SK-N-SH treated with all-trans-retinoic acid at 6 μM for 48 hours (cell line): ENCODE data around the gene MGMT.

ENCODE experiments used
- ATAC-seq: fragments of 200-7000 bp; cut with Tn5 transposase; 3 replicates; pipeline ENCODE4 v1.9.1; 2020; ENCODE audit warnings: mild to moderate bottlenecking, moderate library complexity
- ARNTL ChIP-seq: fragments of 450-650 bp; formaldehyde crosslinking; IDR thresholded peaks from 2 replicates; pipeline ENCODE4 v1.5.0; 2020; ENCODE audit warnings: low read depth, mild to moderate bottlenecking, moderate library complexity, borderline replicate concordance
- BACH2 ChIP-seq: fragments of 250-450 bp; sonication (Bioruptor Pico); IDR thresholded peaks from 2 replicates; pipeline ENCODE4 v1.9.0; 2021; ENCODE audit warnings: mild to moderate bottlenecking, borderline replicate concordance
- CREB5 ChIP-seq: fragments of 250-450 bp; sonication (Bioruptor Pico); IDR thresholded peaks from 2 replicates; pipeline ENCODE4 v1.5.1; 2020; ENCODE audit warnings: low read depth, mild to moderate bottlenecking, moderate library complexity
- CSDC2 ChIP-seq: fragments of 250-450 bp; sonication (Bioruptor Pico); IDR thresholded peaks from 2 replicates; pipeline ENCODE4 v1.5.0; 2020; ENCODE audit warnings: mild to moderate bottlenecking, moderate library complexity
- CSRNP3 ChIP-seq: fragments of 250-450 bp; sonication (Bioruptor Pico); IDR thresholded peaks from 2 replicates; pipeline ENCODE4 v1.5.1; 2021; ENCODE audit warnings: mild to moderate bottlenecking, moderate library complexity
- ESRRG ChIP-seq: fragments of 250-450 bp; sonication (Bioruptor Pico); IDR thresholded peaks from 2 replicates; pipeline ENCODE4 v1.6.1; 2021; ENCODE audit warnings: mild to moderate bottlenecking
- GLIS3 ChIP-seq: fragments of 250-450 bp; sonication (Bioruptor Pico); IDR thresholded peaks from 2 replicates; pipeline ENCODE4 v1.5.0; 2020; ENCODE audit warnings: mild to moderate bottlenecking, moderate library complexity
- OSR1 ChIP-seq: fragments of 250-450 bp; sonication (Bioruptor Pico); IDR thresholded peaks from 2 replicates; pipeline ENCODE4 v1.8.0; 2022; ENCODE audit warnings: moderate library complexity, mild to moderate bottlenecking, inconsistent platforms
- PATZ1 ChIP-seq: fragments of 250-450 bp; sonication (Bioruptor Pico); IDR thresholded peaks from 2 replicates; pipeline ENCODE4 v1.8.0; 2020; ENCODE audit warnings: mild to moderate bottlenecking, moderate library complexity, borderline replicate concordance
- PPARA ChIP-seq: fragments of 250-450 bp; sonication (Bioruptor Pico); IDR thresholded peaks from 2 replicates; pipeline ENCODE4 v1.5.0; 2020; ENCODE audit warnings: mild to moderate bottlenecking, borderline replicate concordance
- RARB ChIP-seq: fragments of 250-450 bp; sonication (Bioruptor Pico); IDR thresholded peaks from 2 replicates; pipeline ENCODE4 v1.8.0; 2021; ENCODE audit warnings: mild to moderate bottlenecking, moderate library complexity
- SNAI2 ChIP-seq: fragments of 250-450 bp; sonication (Bioruptor Pico); IDR thresholded peaks from 2 replicates; pipeline ENCODE4 v1.5.0; 2020; ENCODE audit warnings: mild to moderate bottlenecking, moderate library complexity
- TOX ChIP-seq: fragments of 250-450 bp; sonication (Bioruptor Pico); IDR thresholded peaks from 2 replicates; pipeline ENCODE4 v1.8.0; 2021; ENCODE audit warnings: mild to moderate bottlenecking, moderate library complexity, borderline replicate concordance
- TSHZ2 ChIP-seq: fragments of 250-450 bp; sonication (Bioruptor Pico); IDR thresholded peaks from 2 replicates; pipeline ENCODE4 v1.5.0; 2020; ENCODE audit warnings: mild to moderate bottlenecking, moderate library complexity
- ZC3H10 ChIP-seq: fragments of 250-450 bp; sonication (Bioruptor Pico); IDR thresholded peaks from 2 replicates; pipeline ENCODE4 v1.5.1; 2021; ENCODE audit warnings: mild to moderate bottlenecking, moderate library complexity
- ZFP3 ChIP-seq: fragments of 250-450 bp; sonication (Bioruptor Pico); IDR thresholded peaks from 2 replicates; pipeline ENCODE4 v1.5.0; 2020; ENCODE audit warnings: mild to moderate bottlenecking, moderate library complexity
- ZFP30 ChIP-seq: fragments of 450-650 bp; formaldehyde crosslinking; IDR thresholded peaks from 2 replicates; pipeline ENCODE4 v1.5.0; 2022; ENCODE audit warnings: mild to moderate bottlenecking, moderate library complexity
- ZNF565 ChIP-seq: fragments of 450-650 bp; formaldehyde crosslinking; conservative IDR thresholded peaks from 2 replicates; pipeline ENCODE4 v1.5.0; 2020; ENCODE audit warnings: low read depth, mild to moderate bottlenecking, moderate library complexity
- ZNF70 ChIP-seq: fragments of 450-650 bp; formaldehyde crosslinking; IDR thresholded peaks from 2 replicates; pipeline ENCODE4 v1.5.0; 2020; ENCODE audit warnings: mild to moderate bottlenecking, moderate library complexity
- ZNF8 ChIP-seq: fragments of 450-650 bp; formaldehyde crosslinking; IDR thresholded peaks from 2 replicates; pipeline ENCODE4 v1.5.0; 2020; ENCODE audit warnings: mild to moderate bottlenecking, moderate library complexity
- TF ChIP-seq, protein P1 (sequence below): fragments of 250-450 bp; sonication (Bioruptor Pico); IDR thresholded peaks from 2 replicates; pipeline ENCODE4 v1.8.0; 2021; ENCODE audit warnings: low read depth, mild to moderate bottlenecking, moderate library complexity, borderline replicate concordance

MGMT gene

GRCh38 chr10:129522041-129522585 is 55.1 kb downstream of the MGMT start (continued):
- TF ChIP-seq ZNF70 (no peak), ZFP3 (no peak), ZNF565 (CRISPR knock-in tag) (no peak), OSR1 (CRISPR knock-in tag) (no peak)
- TF ChIP-seq, all 23 proteins: peak for 0

DNA sequence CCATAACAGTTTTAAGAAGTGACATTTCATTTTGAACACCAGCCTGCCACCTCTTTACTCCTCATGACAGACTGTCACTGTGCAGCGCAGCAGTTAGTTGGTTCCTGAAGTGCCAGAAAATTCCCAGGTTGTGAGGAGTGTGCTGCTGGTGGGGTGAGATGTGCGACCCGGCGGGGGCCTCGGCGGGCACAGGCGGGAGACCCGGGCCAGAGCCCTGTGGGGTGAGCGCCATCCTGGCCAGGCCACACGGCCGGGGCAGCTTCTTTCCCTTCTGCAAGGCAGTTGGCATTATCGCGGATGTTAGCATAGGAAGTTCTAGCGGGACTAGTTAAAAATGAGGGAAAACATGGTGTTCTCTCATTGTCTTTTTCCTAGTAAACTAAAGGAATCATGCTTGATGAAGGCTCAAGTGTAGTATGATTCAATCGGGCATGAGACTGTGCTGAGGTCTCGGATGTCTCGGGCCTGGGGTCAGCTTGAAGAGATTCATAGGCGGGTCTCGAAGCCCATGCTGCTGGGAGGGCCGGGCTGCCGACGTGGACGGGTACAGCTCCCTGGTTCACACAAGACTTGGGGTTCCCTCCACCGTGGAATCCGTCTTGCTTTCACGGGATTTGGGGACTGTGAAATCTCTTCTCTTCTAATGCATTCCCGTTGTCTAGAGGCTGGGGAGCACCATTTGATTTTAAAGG is 56.1 kb downstream of the MGMT start:
- ATAC-seq = no peak
- no peak for TF ChIP-seq ZC3H10 (CRISPR knock-in tag)
- no peak for TF ChIP-seq TSHZ2 (CRISPR knock-in tag)
- TF ChIP-seq TOX (CRISPR knock-in tag) = no peak
- TF ChIP-seq CSDC2 (CRISPR knock-in tag) = no peak
- TF ChIP-seq BACH2 (CRISPR knock-in tag) = no peak
- no peak for TF ChIP-seq ZNF8
- no peak for TF ChIP-seq RARB (CRISPR knock-in tag)
- no peak for TF ChIP-seq ESRRG (CRISPR knock-in tag)
- no peak for TF ChIP-seq ARNTL (CRISPR knock-in tag)
- no peak for TF ChIP-seq GLIS3 (CRISPR knock-in tag)
- TF ChIP-seq ZFP3 = no peak
- TF ChIP-seq PATZ1 (CRISPR knock-in tag) = no peak
- no peak for TF ChIP-seq ZNF565 (CRISPR knock-in tag)
- TF ChIP-seq ZNF70 = no peak
- TF ChIP-seq SNAI2 (CRISPR knock-in tag) = no peak
- no peak for TF ChIP-seq CSRNP3 (CRISPR knock-in tag)
- TF ChIP-seq, protein P1, sequence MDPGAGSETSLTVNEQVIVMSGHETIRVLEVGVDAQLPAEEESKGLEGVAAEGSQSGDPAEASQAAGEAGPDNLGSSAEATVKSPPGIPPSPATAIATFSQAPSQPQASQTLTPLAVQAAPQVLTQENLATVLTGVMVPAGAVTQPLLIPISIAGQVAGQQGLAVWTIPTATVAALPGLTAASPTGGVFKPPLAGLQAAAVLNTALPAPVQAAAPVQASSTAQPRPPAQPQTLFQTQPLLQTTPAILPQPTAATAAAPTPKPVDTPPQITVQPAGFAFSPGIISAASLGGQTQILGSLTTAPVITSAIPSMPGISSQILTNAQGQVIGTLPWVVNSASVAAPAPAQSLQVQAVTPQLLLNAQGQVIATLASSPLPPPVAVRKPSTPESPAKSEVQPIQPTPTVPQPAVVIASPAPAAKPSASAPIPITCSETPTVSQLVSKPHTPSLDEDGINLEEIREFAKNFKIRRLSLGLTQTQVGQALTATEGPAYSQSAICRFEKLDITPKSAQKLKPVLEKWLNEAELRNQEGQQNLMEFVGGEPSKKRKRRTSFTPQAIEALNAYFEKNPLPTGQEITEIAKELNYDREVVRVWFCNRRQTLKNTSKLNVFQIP = no peak
- no peak for TF ChIP-seq PPARA (CRISPR knock-in tag)
- no peak for TF ChIP-seq CREB5 (CRISPR knock-in tag)
- no peak for TF ChIP-seq ZFP30

- no peak for ATAC-seq
- no peak for TF ChIP-seq PATZ1 (CRISPR knock-in tag)
- no peak for TF ChIP-seq CSDC2 (CRISPR knock-in tag)
- TF ChIP-seq ZC3H10 (CRISPR knock-in tag) = no peak
- no peak for TF ChIP-seq ZNF70
- TF ChIP-seq ZFP30 = no peak
- TF ChIP-seq CREB5 (CRISPR knock-in tag) = no peak
- TF ChIP-seq GLIS3 (CRISPR knock-in tag) = no peak
- TF ChIP-seq PPARA (CRISPR knock-in tag) = no peak
- TF ChIP-seq TOX (CRISPR knock-in tag) = no peak
Observed at GRCh38 chr10:129523723-129524316, 56.8 kb downstream of the MGMT start.
